ENCODE data around the gene ADPRHL1. TPM values are rescaled to one million over a fixed set of nuclear protein-coding genes. Genes with fewer than 3 reads are reported as not detected.
A peak's percentile ranks its signal among the peaks of the same experiment; 100 is the strongest.

The ADPRHL1 gene
- total RNA-seq, 2 donors from 2014 or later, result 1.8 to 1.9 TPM

GRCh38 chr13:113418722-113419049, 34.6 kb downstream of the ADPRHL1 start:
- Mint-ChIP-seq H3K27me3 (peaks cover 4 to 6% of the 10 kb centered on the region in 2 donors), H3K9me3 (no peaks in the 10 kb centered on the region), H3K27ac (no peak overlapping the region), H3K36me3 (no peaks in the 10 kb centered on the region), H3K4me1 (ENCODE audit: low read depth in 2 of 2) (no peaks in the 10 kb centered on the region), H3K4me3 (no peak overlapping the region)
- ATAC-seq, result no peak
- no peak for DNase-seq (ENCODE audit: low spot score)

DNA sequence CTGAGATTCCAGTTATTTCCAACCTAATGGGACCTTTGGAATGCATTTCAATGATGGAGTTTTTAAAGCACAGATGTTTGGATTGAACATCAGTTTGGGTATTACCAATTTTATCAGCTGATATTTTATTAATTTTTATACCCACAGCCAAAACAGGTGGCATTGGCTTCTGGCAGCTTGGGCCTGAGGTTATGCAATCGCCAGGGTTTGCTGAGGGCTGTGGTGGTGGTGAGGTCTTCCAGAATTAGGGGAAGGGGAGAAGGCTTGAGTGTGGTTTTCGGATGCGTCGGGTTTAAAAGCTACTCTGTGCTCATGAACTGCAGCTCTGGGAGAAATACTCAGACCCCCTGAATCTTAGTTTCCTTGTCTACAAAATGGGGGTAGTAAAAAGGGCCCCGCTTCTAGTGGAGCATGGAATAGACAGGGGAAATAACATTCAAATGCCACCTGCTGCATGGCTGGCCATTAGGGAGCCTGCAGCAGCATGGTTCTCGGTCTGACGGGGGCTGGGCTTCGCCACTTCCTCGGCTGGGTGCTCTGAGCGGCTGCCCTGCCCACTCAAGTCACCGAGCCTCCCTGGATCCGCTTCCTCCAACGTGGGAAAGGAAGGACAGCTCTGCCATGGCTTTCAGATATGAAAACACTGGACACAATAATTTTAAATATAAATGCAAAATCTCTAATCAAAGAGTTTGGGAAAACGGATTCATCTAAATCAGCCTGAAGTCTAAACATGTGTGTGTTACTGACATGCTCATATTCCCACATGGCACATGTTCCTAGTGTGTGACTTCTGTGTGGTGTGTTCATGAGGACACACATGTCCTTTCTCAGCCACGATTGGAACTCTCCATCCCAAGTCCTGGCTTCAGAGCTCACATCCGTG, 35.2 kb downstream of the ADPRHL1 start:
- Mint-ChIP-seq H3K9me3 (no peaks in the 10 kb centered on the region), H3K4me3 (no peak overlapping the region), H3K27ac (no peak overlapping the region), H3K27me3 (peaks cover 4 to 6% of the 10 kb centered on the region in 2 donors), H3K4me1 (ENCODE audit: low read depth in 2 of 2) (no peaks in the 10 kb centered on the region), H3K36me3 (no peaks in the 10 kb centered on the region)
- no peak for DNase-seq (ENCODE audit: low spot score)
- ATAC-seq, result no peak

DNA sequence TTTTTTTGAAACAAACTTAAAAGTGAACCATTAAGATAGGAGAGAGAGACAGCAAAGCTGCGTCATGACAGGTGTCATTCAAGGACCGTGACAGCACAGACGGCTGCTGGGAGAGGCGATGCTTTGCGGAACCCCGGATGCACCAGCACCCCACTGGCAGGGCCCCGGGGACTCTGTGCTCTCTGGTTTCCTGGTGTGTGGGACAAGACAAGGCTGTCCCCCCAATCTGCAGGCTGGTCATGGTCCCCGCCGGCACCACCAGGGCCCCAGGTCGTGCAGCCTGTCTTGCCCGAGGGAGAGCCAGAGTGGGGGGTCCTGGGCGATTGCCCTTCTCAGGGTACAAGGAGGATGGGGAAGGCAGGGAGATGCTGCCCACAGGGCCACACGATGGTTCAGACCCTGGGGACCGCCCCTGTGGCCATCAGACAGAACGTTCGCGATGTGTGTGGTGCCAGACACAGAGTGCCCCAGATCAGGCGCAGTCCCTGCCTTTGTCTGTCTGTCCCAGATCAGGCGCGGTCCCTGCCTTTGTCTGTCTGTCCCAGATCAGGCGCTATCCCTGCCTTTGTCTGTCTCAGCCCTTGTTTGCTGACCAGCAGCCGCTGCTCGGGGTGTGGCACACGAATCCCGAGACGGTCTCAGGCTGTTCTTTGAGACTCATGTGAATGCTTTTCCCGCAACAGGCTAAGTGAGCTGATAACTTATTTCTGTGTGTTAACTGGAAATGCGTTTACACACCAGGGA, 36.1 kb downstream of the ADPRHL1 start:
- no peak overlapping the region for H3K27ac Mint-ChIP-seq
- H3K9me3 Mint-ChIP-seq, result no peaks in the 10 kb centered on the region

DNA sequence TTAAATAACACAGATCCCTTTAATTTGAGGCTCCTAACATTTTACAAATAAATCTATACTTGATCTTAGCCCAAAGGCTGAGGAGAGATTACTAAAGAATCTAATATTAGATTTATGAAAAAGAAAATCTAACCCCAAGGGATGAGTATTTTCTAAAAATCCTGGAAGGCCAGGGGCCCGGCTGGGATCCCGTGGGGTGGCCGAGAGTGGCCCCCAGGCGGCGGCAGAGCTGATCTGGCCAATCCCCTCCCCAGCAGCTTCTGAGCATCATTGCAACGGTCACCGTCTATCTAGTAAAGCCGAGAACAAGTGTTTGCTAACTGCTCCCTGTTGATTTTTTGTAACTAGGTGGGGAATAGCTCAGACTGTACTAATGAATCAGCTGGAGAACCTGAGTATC, 37.5 kb downstream of the ADPRHL1 start:
- H3K4me3 Mint-ChIP-seq, result no peak overlapping the region
- H3K9me3 Mint-ChIP-seq, result no peaks in the 10 kb centered on the region
- H3K4me1 Mint-ChIP-seq (ENCODE audit: low read depth in 2 of 2), result no peaks in the 10 kb centered on the region
- peaks cover 4 to 6% of the 10 kb centered on the region in 2 donors for H3K27me3 Mint-ChIP-seq
- H3K36me3 Mint-ChIP-seq, result no peaks in the 10 kb centered on the region
- no peak overlapping the region for H3K27ac Mint-ChIP-seq
- no peak for ATAC-seq
- no peak for DNase-seq (ENCODE audit: low spot score)

More for the DNA sequence above, 36.1 kb downstream of the ADPRHL1 start:
- H3K4me3 Mint-ChIP-seq, result no peak overlapping the region
- H3K27me3 Mint-ChIP-seq, result peaks cover 4 to 6% of the 10 kb centered on the region in 2 donors
- DNase-seq (ENCODE audit: low spot score) (no peak), ATAC-seq (no peak)
- H3K36me3 Mint-ChIP-seq, result no peaks in the 10 kb centered on the region
- no peaks in the 10 kb centered on the region for H3K4me1 Mint-ChIP-seq (ENCODE audit: low read depth in 2 of 2)

- H3K27ac Mint-ChIP-seq, result no peak overlapping the region
- H3K4me3 Mint-ChIP-seq, result no peak overlapping the region
- no peaks in the 10 kb centered on the region for H3K4me1 Mint-ChIP-seq (ENCODE audit: low read depth in 2 of 2)
- peaks cover 4 to 6% of the 10 kb centered on the region in 2 donors for H3K27me3 Mint-ChIP-seq
- DNase-seq (ENCODE audit: low spot score) (no peak), ATAC-seq (no peak)
- no peaks in the 10 kb centered on the region for H3K9me3 Mint-ChIP-seq
- H3K36me3 Mint-ChIP-seq, result no peaks in the 10 kb centered on the region
These were observed 38.3 kb downstream of the ADPRHL1 start for GRCh38 chr13:113415032-113415431.

GRCh38 chr13:113414335-113414734, 39.0 kb downstream of the ADPRHL1 start:
- Mint-ChIP-seq H3K36me3 (no peaks in the 10 kb centered on the region), H3K4me1 (ENCODE audit: low read depth in 2 of 2) (no peaks in the 10 kb centered on the region), H3K9me3 (no peaks in the 10 kb centered on the region), H3K4me3 (no peak overlapping the region), H3K27ac (no peak overlapping the region), H3K27me3 (peaks cover 4 to 6% of the 10 kb centered on the region in 2 donors)
- no peak for DNase-seq (ENCODE audit: low spot score)
- ATAC-seq, result no peak

DNA sequence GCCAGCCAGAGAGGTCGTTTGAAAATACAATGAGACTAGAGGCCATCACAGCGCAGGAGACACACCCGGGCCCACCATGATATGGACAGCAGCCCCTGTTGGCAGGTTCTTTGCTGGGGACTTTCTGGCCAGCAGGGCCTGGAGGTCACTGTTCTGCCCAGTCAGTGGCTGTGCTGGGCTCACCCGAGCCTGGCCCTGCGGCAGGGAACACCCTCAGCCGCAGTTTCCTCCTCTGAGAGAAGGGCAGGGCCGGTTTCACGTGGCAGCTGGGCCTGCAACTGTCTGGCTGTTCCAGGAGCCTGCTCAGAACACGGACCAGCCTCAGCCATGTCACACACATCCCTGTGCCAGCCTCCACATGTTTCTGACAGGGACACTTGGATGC, 39.4 kb downstream of the ADPRHL1 start:
- ATAC-seq, result peak in 1 of 2 donors; percentile 26
- peak; percentile 56 for DNase-seq (ENCODE audit: low spot score)
- Mint-ChIP-seq H3K27me3 (peaks cover 4 to 6% of the 10 kb centered on the region in 2 donors), H3K4me3 (no peak overlapping the region), H3K27ac (no peak overlapping the region), H3K4me1 (ENCODE audit: low read depth in 2 of 2) (no peaks in the 10 kb centered on the region), H3K36me3 (no peaks in the 10 kb centered on the region), H3K9me3 (no peaks in the 10 kb centered on the region)

DNA sequence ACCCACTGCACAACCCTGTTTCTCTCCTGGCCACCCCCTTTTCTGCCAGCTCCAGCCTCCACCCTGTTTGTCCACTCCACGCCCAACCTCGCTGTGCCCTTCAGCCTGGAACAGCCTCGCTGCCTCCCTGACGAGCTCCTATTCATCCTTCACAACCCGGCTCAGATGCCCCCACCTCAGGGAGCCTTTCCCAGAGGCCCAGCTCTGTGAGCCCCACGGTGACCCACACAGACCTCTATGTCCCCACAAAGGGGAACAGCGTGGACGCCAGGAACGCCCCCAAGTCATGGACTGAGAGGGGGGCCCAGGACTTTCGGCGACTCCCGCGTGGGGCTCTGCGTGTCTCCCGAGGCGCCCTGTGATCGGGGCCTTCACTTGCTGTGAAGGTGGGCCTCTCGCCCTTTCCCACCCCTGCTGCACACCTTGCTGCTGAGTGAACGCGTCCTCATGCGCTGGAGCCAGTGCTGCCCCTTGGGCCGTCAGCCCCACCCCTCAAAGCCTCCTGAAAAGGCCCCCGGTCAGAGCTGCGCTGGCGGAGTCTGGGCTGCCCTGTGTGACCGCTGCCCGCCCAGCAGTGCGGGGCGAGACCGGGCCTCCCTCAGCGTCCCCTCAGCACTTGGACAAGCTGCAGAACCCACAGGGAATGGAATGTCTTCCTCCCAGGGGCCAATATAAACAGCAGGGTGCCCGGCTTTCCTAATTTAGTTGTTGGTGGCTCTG, 40.0 kb downstream of the ADPRHL1 start:
- Mint-ChIP-seq H3K4me3 (no peak overlapping the region), H3K27me3 (peaks cover 4 to 6% of the 10 kb centered on the region in 2 donors), H3K36me3 (no peaks in the 10 kb centered on the region), H3K4me1 (ENCODE audit: low read depth in 2 of 2) (no peaks in the 10 kb centered on the region), H3K9me3 (no peaks in the 10 kb centered on the region), H3K27ac (no peak overlapping the region)
- ATAC-seq (no peak), DNase-seq (ENCODE audit: low spot score) (peak; percentile 49)

GRCh38 chr13:113412440-113412839, 40.8 kb downstream of the ADPRHL1 start:
- Mint-ChIP-seq H3K27ac (no peak overlapping the region), H3K9me3 (no peaks in the 10 kb centered on the region), H3K4me3 (no peak overlapping the region), H3K36me3 (no peaks in the 10 kb centered on the region), H3K4me1 (ENCODE audit: low read depth in 2 of 2) (no peaks in the 10 kb centered on the region), H3K27me3 (peaks cover 5 to 6% of the 10 kb centered on the region in 2 donors)
- DNase-seq (ENCODE audit: low spot score), result no peak
- no peak for ATAC-seq

GRCh38 chr13:113411216-113412023, 41.9 kb downstream of the ADPRHL1 start:
- no peaks in the 10 kb centered on the region for H3K9me3 Mint-ChIP-seq
- DNase-seq (ENCODE audit: low spot score) (no peak), ATAC-seq (no peak)
- H3K27ac Mint-ChIP-seq, result no peak overlapping the region
- H3K4me1 Mint-ChIP-seq (ENCODE audit: low read depth in 2 of 2), result no peaks in the 10 kb centered on the region
- H3K4me3 Mint-ChIP-seq, result no peak overlapping the region
- H3K36me3 Mint-ChIP-seq, result no peaks in the 10 kb centered on the region
- H3K27me3 Mint-ChIP-seq, result peaks cover under 1 to 2% of the 10 kb centered on the region in 2 donors

GRCh38 chr13:113410472-113411201, 42.7 kb downstream of the ADPRHL1 start:
- Mint-ChIP-seq H3K4me3 (no peak overlapping the region), H3K27ac (no peak overlapping the region), H3K27me3 (peaks cover 0 to 2% of the 10 kb centered on the region in 2 donors), H3K36me3 (no peaks in the 10 kb centered on the region), H3K4me1 (ENCODE audit: low read depth in 2 of 2) (no peaks in the 10 kb centered on the region), H3K9me3 (no peaks in the 10 kb centered on the region)
- no peak for ATAC-seq
- no peak for DNase-seq (ENCODE audit: low spot score)

DNA sequence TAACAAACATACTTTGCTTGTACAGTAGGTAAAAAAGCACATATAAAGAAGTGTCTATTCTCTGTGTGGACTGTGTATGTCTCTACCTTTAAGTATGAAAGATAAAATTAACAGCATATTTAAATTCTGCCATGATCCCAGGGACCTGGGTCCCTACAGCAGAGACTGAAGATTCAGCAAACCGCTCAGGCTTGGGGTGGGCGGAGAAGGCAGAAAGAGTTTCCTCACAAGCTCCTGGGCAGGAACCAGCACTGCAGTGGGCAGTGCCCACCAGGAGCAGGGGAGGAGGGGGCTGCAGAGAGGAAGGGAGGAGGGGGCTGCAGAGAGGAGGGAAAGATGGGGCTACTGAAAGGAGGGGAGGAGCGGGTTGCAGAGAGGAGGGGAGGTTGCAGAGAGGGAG, 44.7 kb downstream of the ADPRHL1 start:
- Mint-ChIP-seq H3K4me3 (no peak overlapping the region), H3K4me1 (ENCODE audit: low read depth in 2 of 2) (no peaks in the 10 kb centered on the region), H3K27me3 (peaks cover 0 to 2% of the 10 kb centered on the region in 2 donors), H3K27ac (no peak overlapping the region), H3K36me3 (no peaks in the 10 kb centered on the region), H3K9me3 (no peaks in the 10 kb centered on the region)
- DNase-seq (ENCODE audit: low spot score), result no peak
- ATAC-seq, result no peak

Measured in natural killer cell treated with Interleukin-12 subunit alpha and Interleukin-12 subunit beta and Interleukin-15 and Interleukin-18, amount 100 ng/mL, for 72 hours (primary cell).